HEK293 (cell line): ENCODE results near the gene KCNJ16.

Experiments
- CTCF ChIA-PET: fragments of 350-600 bp; formaldehyde crosslinking; extraction: SDS; loops from one replicate; lab custom pipeline; 2021; ENCODE audit warnings: antibody characterized with exemption; lab: Yijun Ruan, JAX
- POLR2A ChIA-PET: fragments of 300-600 bp; formaldehyde crosslinking; extraction: SDS; loops from one replicate; lab custom pipeline; 2020; ENCODE audit warnings: antibody characterized with exemption, inconsistent platforms; lab: Yijun Ruan, JAX
- H3K27ac ChIP-seq: fragments of 200-500 bp; sonication (Bioruptor generic); 2 replicates; pipeline ENCODE4 v1.5.1; 2014; ENCODE audit warnings: low read depth, low read length, control low read depth, inconsistent platforms; ENCODE audit errors: extremely low read depth
- H3K36me3 ChIP-seq, 2 experiments: fragments of 200-500 bp in 1 of 2; sonication (Bioruptor generic) in 1 of 2; 1 replicate in 1 of 2; 2 replicates in 1 of 2; pipeline ENCODE4 v1.5.1; 2014 to 2017; ENCODE audit warnings: inconsistent platforms in 2 of 2, low read length in 2 of 2; ENCODE audit not compliant: control insufficient read depth in 2 of 2, insufficient read depth in 1 of 2
- H3K4me1 ChIP-seq: fragments of 200-500 bp; sonication (Bioruptor generic); 2 replicates; pipeline ENCODE4 v1.5.1; 2014; ENCODE audit warnings: mild to moderate bottlenecking, low read length, inconsistent platforms; ENCODE audit not compliant: control insufficient read depth, insufficient read depth
- H3K4me3 ChIP-seq: 2 replicates; pipeline ENCODE4 v1.5.1; 2011; ENCODE audit warnings: low read depth, mild to moderate bottlenecking, control low read depth, low read length, moderate library complexity
- H3K9me3 ChIP-seq: fragments of 200-500 bp; sonication (Bioruptor generic); 2 replicates; pipeline ENCODE4 v1.5.1; 2014; ENCODE audit warnings: low read depth, low read length, inconsistent platforms; ENCODE audit not compliant: control insufficient read depth, insufficient read depth
- BCL6B ChIP-seq: fragments of 450-650 bp; formaldehyde crosslinking; IDR thresholded peaks from 2 replicates; pipeline ENCODE4 v1.5.1; 2017; ENCODE audit warnings: missing biosample characterization, missing genetic modification characterization
- MEIS1 ChIP-seq: sonication (generic); formaldehyde crosslinking; IDR thresholded peaks from 2 replicates; pipeline ENCODE4 v1.8.1; 2022; ENCODE audit warnings: missing genetic modification reagents, mild to moderate bottlenecking, borderline replicate concordance
- PRDM2 ChIP-seq: fragments of 450-650 bp; formaldehyde crosslinking; IDR thresholded peaks from 2 replicates; pipeline ENCODE4 v1.5.1; 2016; ENCODE audit warnings: missing biosample characterization, missing genetic modification characterization, borderline replicate concordance
- RBAK ChIP-seq: fragments of 450-650 bp; formaldehyde crosslinking; IDR thresholded peaks from 2 replicates; pipeline ENCODE4 v1.5.1; 2016; ENCODE audit warnings: missing biosample characterization, missing genetic modification characterization
- TCF7L2 ChIP-seq: IDR thresholded peaks from 2 replicates; pipeline ENCODE4 v1.6.1; 2011; ENCODE audit warnings: low read depth, mild to moderate bottlenecking, inconsistent platforms, low read length, moderate library complexity, borderline replicate concordance
- ZNF148 ChIP-seq: fragments of 450-650 bp; formaldehyde crosslinking; IDR thresholded peaks from 2 replicates; pipeline ENCODE4 v1.5.0; 2017; ENCODE audit warnings: missing biosample characterization, missing genetic modification characterization, borderline replicate concordance
- ZNF16 ChIP-seq: fragments of 450-650 bp; formaldehyde crosslinking; IDR thresholded peaks from 2 replicates; pipeline ENCODE4 v1.5.1; 2016; ENCODE audit warnings: low read depth, missing biosample characterization, missing genetic modification characterization
- ZNF211 ChIP-seq: fragments of 450-650 bp; formaldehyde crosslinking; IDR thresholded peaks from 2 replicates; pipeline ENCODE4 v1.5.1; 2016; ENCODE audit warnings: low read depth, missing biosample characterization, missing genetic modification characterization
- ZNF221 ChIP-seq: fragments of 450-650 bp; formaldehyde crosslinking; IDR thresholded peaks from 2 replicates; pipeline ENCODE4 v1.5.1; 2017; ENCODE audit warnings: missing biosample characterization, missing genetic modification characterization, borderline replicate concordance
- ZNF26 ChIP-seq: fragments of 450-650 bp; formaldehyde crosslinking; IDR thresholded peaks from 2 replicates; pipeline ENCODE4 v1.5.1; 2016; ENCODE audit warnings: missing biosample characterization, missing genetic modification characterization
- ZNF404 ChIP-seq: fragments of 450-650 bp; formaldehyde crosslinking; IDR thresholded peaks from 2 replicates; pipeline ENCODE4 v1.5.1; 2017; ENCODE audit warnings: missing biosample characterization, missing genetic modification characterization
- ZNF560 ChIP-seq: fragments of 450-650 bp; formaldehyde crosslinking; IDR thresholded peaks from 2 replicates; pipeline ENCODE4 v1.5.1; 2017; ENCODE audit warnings: missing biosample characterization, missing genetic modification characterization, borderline replicate concordance
- ZNF645 ChIP-seq: fragments of 450-650 bp; formaldehyde crosslinking; IDR thresholded peaks from 2 replicates; pipeline ENCODE4; 2016; ENCODE audit warnings: missing biosample characterization, missing genetic modification characterization
- ZNF654 ChIP-seq: fragments of 450-650 bp; formaldehyde crosslinking; IDR thresholded peaks from 2 replicates; pipeline ENCODE4 v1.5.1; 2016; ENCODE audit warnings: low read depth, missing biosample characterization, missing genetic modification characterization
- ZNF701 ChIP-seq: fragments of 450-650 bp; formaldehyde crosslinking; IDR thresholded peaks from 2 replicates; pipeline ENCODE4 v1.5.1; 2016; ENCODE audit warnings: missing biosample characterization, missing genetic modification characterization
- ZSCAN23 ChIP-seq: fragments of 450-650 bp; formaldehyde crosslinking; IDR thresholded peaks from 2 replicates; pipeline ENCODE4 v1.5.1; 2016; ENCODE audit warnings: missing biosample characterization, missing genetic modification characterization

Gene KCNJ16

GRCh38 chr17:70072546-70073309 is 2.3 kb upstream of the KCNJ16 start:
- POLR2A ChIA-PET, result no interaction called here
- CTCF ChIA-PET, result interaction anchor here (0.6 kb wide), 2 partner anchors 19 to 723 kb away, joined by 3 read pairs; no protein-coding TSS in a partner anchor

GRCh38 chr17:70073310-70073709 is 1.7 kb upstream of the KCNJ16 start:
- Histone ChIP-seq H3K4me1 (peaks cover 11% of the 10 kb centered on the region; the same call in 1 of the 2 replicates), H3K4me3 (no peak overlapping the region), H3K27ac (no peak overlapping the region), H3K9me3 (no peaks in the 10 kb centered on the region), H3K36me3 (no peaks in the 10 kb centered on the region)
- ChIA-PET CTCF (interaction anchor here (0.6 kb wide), 1 partner anchor 724 kb away, joined by 3 read pairs; no protein-coding TSS in a partner anchor), POLR2A (no interaction called here)
- TF ChIP-seq ZNF148 (tag by site-specific recombination) (no peak), ZNF221 (tag by site-specific recombination) (no peak), ZNF404 (no peak)

More at GRCh38 chr17:70072546-70073309, 2.3 kb upstream of the KCNJ16 start:
- Histone ChIP-seq H3K9me3 (no peaks in the 10 kb centered on the region), H3K4me3 (no peak overlapping the region), H3K36me3 (no peaks in the 10 kb centered on the region), H3K27ac (no peak overlapping the region), H3K4me1 (peaks cover 11% of the 10 kb centered on the region; the same call in 1 of the 2 replicates)
- TF ChIP-seq ZSCAN23 (tag by site-specific recombination) (no peak), RBAK (tag by site-specific recombination) (no peak), TCF7L2 (no peak), MEIS1 (CRISPR knock-in tag) (no peak), ZNF211 (tag by site-specific recombination) (no peak), ZNF654 (no peak), BCL6B (no peak)

- CTCF ChIA-PET, result interaction anchor here (0.6 kb wide), 1 partner anchor 444 kb away, joined by 3 read pairs; no protein-coding TSS in a partner anchor
- POLR2A ChIA-PET, result interaction anchor here (0.6 kb wide), 1 partner anchor 12 kb away, joined by 6 read pairs; no protein-coding TSS in a partner anchor
- Histone ChIP-seq H3K9me3 (no peaks in the 10 kb centered on the region), H3K27ac (no peak overlapping the region), H3K4me3 (no peak overlapping the region), H3K4me1 (peaks cover 11% of the 10 kb centered on the region; the same call in 1 of the 2 replicates), H3K36me3 (no peaks in the 10 kb centered on the region)
- TF ChIP-seq ZNF16 (tag by site-specific recombination) (no peak), ZNF560 (no peak), ZNF26 (tag by site-specific recombination) (no peak), PRDM2 (no peak), ZNF645 (tag by site-specific recombination) (no peak), ZNF701 (tag by site-specific recombination) (no peak)
Measured at GRCh38 chr17:70073799-70074198, 1.2 kb upstream of the KCNJ16 start.
